Tongue (tissue), 2 donors: ENCODE results near the gene ARFGEF3. TPM values are rescaled to one million over a fixed set of nuclear protein-coding genes. Genes with fewer than 3 reads are reported as not detected.

Experiments
- DNase-seq: peaks from one replicate; pipeline ENCODE4 v3.0.0-alpha.2; 2015
- total RNA-seq: library from RNA; depleted of rRNA; stranded (reverse); fragments of >200 nt; gene quantifications from one replicate; pipeline ENCODE4 v1.2.3, GENCODE V29; 2014

Gene ARFGEF3
- total RNA-seq, 1 donor from 2014 or later = 3.3 TPM

DNA sequence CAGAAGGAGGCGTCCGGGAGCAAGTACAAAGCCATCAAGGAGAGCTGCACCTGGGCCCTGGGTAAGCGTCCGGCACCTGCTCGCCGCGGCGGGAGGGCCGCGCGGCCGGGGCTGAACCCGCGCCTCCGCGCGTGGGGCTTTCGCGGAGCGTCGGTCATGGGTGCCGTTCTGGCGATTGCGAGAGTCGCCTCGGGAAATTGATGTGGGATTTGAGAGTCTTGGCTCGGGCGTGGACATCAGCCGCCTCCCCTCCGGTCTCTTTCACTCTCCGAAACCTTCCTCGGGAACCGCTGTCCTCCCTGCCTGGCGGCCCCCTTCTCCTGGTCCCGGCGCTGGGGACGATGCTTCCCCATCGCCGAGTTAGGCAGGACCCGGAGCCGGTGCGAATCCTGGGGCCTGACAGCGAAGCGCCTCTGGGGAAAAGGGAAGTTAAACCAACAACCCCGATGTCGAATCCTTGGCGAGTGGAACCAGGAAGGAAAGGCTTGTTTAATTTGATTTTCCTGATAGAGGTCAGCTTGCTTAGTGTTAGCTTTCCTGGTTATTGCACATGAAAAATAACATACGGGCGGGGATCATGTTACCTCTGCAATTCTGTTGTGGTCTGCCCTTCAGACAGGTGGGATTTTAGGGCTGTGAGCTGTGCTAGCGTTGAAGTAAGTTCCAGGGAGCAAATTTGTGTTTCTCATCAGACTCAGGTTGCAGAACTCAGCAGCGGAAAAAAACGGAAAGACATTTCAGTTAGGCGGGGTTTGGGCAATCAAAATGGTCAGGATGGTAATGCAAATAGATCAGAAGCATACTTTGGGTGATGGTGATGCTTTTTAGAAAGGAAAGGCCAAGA, 594 bp downstream of the ARFGEF3 start:
- peak; percentile 11 for DNase-seq

DNA sequence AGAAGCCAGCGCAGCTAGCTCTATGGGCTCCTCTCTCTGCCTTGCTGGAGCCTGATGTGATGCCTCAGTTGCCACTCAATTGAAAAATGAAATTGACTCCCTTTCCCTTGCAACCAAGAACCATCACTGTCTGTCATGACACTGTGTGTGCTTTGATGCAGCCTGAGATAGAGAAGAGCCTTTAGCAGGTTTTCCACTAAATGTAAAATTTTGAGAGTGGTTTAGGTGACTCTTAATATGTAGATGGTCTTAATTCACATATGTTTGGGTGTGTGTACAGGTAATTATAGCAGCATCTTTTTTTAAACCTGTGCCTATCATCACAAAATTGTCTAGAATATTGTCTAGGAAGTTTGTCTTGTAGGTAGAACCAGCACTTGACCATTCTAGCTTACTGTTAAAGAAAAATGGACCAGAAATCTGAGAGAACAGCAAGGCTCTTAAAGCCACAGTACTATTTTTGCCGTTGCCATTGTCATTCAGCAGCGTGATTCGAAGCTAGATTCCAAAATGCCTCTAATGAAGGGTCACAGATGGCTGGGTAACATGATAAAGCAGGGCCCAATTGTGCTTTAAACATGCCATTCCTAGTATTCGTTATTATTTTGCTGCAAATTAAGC, 1.3 kb downstream of the ARFGEF3 start:
- no peak for DNase-seq

DNA sequence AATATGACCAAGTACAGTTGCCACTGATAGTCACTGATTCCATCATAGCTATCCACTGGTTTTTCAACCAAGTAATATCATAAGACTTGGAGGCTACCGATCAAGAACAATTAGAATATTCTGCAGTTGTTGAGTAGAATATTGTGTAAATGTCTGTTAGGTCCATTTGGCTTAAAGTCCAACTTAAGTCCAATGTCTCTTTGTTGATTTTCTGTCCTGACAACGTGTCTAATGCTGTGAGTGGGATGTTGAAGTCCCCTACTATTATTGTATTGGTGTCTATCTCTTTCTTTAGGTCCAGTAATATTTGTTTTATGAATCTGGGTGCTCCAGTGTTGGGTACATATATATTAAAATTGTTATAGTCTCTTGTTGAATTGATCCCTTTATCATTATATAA, 13.9 kb downstream of the ARFGEF3 start:
- DNase-seq = no peak

DNA sequence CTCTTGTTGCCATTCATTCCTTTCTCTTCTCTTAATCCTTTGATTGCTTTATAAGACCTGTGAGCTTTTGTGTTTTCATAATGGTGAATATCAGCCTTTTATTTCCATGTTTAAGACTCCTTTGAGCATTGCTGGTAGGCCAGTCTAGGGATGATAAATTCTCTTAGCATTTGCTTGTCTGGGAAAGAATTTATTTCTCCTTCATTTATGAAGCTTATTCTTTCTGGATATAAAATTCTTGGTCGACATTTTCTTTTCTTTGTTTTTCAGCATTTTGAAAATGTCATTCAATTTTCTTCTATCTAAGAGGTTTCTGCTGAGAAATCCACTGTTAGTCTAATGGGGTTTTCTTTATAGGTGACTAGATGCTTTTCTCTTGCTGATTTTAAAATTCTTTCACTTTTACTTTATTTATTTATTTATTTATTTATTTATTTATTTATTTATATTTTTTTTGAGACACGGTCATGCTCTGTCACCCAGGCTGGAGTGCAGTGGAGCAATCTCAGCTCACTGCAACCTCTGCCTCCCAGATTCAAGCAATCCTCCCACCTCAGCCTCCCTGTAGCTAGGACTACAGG, 15.0 kb downstream of the ARFGEF3 start:
- DNase-seq = no peak

DNA sequence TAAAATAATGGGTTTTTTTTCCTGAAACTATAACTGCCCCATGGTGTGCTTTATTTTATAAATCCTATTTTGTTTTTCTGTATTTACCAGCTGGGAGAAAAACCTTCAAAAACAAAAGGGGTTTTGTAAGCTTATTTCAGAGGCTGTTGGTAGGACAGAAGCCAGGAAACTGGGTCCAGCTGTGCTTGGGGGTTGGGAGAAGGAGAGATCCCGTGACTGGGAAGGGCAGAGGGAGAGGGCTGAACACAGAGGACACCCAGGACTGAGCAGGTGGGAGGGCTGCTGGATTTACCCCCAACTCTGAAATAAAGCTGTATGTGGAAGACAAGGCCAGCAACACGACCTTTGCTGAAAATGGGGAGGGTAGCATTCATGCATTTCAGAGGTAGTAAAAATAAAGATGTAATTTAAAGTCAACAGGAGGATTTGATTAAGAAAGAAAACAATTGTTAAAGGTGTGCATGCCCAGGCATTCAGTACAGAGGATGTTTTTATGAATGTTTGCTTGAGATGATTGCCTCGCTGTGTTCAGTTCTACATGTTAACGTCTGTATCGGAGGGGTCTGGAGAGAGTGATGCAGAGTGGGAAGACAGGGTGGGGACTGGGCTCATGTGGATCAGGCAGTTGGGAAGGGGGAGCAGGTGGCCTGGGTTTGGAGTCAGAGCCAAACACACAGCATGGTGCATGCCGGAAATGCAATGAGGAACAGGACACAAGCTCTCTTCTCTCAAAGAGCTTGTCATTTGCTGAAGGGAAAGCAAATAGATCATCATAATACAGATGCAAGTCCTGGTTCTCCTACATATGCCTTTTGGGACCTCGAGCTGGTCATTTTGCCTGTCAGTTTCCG, 21.4 kb downstream of the ARFGEF3 start:
- DNase-seq = peak; percentile 67

DNA sequence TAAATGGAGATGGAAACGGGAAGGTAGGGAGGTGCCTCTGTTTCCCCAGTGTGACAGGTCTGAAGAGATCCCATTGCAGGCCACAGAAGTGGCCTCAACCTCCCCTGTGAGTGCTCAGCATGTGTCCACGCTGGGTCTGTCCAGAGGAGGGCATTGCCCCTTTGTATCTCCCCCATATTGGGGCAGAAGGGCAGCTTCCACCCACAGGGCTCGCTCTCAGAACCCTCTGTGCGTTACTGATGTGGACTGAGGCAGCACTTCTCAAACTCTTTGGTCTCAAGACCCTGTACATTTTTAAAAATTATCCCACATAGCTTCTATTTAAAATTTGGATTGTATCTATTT, 22.0 kb downstream of the ARFGEF3 start:
- no peak for DNase-seq

DNA sequence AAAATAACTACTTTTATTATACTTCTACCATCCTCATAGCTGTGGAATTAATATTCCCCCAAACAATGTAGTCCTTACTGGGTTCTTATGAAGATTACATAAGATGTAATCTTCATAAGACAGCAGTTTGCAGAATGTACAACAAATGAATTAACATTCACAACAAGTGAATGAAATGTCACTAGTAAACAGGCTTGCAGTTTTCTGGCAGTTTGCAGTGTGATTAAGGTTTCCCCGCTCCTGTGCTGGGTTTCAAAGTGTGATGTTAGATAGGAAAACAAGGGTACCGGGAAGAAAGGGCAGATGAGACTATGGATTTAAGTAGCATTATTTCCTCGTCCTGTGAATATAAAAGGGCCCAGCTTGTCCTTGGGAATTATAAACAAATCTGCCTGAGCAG, 22.5 kb downstream of the ARFGEF3 start:
- DNase-seq = no peak

DNA sequence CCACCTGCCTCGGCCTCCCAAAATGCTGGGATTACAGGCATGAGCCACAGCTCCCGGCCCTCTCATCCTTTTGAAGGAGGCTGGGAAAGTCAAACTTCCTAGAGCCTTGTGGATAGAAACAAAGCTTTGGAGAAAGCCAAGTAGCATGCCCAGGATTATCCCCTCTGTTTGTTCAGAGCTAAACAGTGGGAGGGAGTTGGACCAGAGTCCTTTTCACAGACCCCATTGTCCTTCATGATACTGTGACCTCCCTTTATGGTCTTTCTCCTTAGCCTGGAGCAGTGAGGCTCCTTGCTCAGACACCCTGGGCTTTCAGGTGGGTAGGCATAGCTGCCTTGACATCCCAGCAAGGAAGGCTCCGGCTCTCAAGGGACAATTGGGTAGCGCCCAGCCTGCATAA, 25.4 kb downstream of the ARFGEF3 start:
- no peak for DNase-seq

- DNase-seq = peak; percentile 32
These were observed 26.7 kb downstream of the ARFGEF3 start for GRCh38 chr6:138188278-138188941.

- DNase-seq = peak; percentile 54
These were observed 32.5 kb downstream of the ARFGEF3 start for GRCh38 chr6:138194287-138194686.

DNA sequence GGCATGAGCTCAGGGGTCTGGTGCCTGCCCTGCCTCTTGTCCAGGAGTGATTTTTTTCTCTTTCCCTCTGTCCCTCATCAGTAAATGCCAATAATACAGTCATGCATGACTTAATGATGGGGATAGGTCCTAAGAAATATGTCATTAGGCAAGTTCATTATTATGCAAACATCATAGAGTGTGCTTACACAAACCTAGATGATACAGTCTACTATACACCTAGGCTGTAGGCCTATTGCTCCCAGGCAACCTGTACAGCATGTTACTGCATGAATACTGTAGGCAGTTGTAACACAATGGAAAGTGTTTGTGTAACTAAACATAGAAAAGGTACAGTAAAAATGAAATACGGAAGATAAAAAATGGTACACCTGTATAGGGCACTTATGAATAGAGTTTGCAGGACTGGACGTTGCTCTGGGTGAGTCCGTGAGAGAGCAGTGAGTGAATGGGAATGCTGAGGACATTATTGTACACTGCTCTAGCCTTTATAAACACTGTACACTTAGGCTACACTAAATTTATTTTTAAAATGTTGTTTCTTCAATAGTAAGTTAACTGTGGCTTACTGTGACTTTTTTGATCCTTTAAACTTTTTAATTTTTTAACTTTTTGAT, 34.5 kb downstream of the ARFGEF3 start:
- DNase-seq = no peak

- DNase-seq = no peak
These were observed 35.8 kb downstream of the ARFGEF3 start for GRCh38 chr6:138197570-138197969.

DNA sequence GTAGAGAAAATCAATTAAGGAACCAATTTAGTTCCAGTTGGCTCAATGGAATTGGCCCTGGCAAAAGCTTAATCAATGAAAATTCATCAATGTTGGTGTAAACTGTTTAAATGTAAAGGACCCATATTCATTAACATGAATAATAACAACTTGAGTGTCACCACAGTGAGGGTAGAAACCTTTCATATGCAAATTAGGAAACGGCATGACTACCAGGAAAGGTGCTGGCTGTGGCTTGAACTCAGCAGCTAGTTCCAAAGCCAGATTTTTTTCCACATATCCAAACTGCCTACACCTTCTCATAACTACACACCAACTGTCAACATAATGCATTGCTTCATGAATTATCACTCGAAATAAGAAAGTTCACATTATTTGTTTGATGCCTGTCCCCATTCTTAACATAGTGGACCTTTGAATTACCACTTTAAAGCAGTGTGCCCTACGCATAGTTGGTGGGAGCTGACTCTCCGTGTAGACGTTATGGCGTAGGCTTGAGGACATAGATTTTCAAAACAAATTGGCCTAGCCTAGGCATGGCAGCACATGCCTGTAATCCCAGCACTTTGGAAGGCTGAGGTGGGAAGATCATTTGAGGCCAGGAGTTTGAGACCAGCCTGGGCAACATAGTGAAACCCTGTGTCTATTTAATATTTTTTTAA, 36.8 kb downstream of the ARFGEF3 start:
- no peak for DNase-seq

DNA sequence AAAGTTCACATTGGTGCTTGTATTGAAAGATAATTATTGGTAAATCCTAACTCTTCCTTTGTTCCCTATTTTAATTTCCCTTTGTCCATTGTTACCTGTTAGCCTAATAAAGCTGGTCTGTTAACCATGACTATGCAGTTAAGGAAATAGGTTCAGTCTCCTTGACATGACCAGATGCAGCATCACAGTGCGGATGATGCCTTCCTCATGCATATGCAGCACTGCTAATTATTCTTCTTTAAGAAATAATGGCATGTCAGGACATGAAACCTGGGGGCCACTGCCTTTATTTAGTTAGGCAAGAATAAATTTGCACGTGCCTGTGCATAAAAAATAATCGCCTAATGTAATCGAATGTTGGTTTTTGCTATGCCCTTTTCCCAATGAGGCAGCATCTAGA, 40.1 kb downstream of the ARFGEF3 start:
- no peak for DNase-seq

DNA sequence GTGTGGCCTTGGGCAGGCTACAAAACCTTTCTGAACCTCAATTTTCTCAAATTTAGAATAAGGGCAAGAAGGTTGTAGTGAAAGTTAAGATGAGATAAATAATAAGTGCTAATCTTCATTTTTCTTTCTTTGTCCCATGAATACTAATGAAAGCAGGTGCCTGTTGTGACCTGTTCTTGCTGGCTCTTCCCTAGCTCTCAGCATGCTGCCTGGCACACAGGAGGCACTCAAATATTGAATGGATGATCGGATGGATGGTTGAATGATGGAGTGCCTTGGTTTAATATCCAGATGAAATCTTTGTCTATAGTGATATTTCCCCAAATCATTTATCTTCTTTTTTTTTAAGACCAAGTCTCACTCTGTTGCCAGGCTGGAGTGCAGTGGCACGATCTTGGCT, 41.6 kb downstream of the ARFGEF3 start:
- no peak for DNase-seq

- no peak for DNase-seq
These were observed 42.6 kb downstream of the ARFGEF3 start for GRCh38 chr6:138204303-138204702.

GRCh38 chr6:138204792-138205384, 43.1 kb downstream of the ARFGEF3 start:
- DNase-seq = no peak

DNA sequence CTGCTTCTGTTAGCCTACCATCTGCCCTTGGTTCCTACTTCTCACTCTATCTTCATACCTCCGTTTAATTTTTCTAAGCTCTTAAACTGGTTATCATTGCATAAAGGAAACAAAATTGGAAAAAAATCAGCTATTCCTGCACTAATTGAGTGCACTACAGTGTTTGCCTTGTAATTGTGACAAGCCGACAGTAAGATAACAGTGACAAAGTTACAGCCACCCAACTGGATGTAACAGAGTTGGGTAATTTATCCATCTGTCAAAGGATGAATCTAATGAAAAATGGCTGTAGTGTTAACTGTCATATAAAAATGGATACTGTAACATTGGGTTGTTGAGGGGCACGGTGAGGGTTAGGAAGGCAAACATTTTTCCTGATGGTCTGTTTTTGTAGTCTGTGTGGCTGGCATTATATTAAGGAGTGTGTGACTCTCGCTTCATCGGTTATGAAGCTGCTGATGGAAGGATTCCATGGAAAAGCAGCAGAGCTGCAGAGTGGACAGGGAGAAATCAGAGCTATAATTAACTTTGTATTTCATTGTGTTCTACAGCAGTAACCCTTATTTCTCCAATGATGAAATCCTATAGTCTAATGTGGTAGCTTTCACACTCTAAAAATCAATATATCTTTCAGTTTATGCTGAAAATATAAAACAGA, 43.8 kb downstream of the ARFGEF3 start:
- DNase-seq = no peak

DNA sequence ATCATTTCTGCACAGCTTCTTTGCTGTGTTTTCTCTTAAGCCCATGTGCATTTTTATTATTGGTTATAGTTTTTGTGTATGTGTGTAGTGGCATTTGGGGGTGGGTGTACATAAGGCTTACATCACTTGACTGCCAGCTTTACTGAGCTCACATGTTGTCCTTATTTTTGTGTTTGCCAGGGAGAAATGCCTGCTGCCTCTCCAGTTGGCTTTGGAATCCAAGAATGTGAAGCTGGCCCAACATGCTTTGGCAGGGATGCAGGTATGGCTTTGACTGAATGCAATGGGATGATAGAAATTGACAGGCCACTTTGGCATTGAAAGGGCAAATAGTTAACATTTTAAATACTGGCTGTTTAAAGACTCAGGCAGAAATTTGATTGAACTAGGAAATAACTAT, 45.1 kb downstream of the ARFGEF3 start:
- no peak for DNase-seq

DNA sequence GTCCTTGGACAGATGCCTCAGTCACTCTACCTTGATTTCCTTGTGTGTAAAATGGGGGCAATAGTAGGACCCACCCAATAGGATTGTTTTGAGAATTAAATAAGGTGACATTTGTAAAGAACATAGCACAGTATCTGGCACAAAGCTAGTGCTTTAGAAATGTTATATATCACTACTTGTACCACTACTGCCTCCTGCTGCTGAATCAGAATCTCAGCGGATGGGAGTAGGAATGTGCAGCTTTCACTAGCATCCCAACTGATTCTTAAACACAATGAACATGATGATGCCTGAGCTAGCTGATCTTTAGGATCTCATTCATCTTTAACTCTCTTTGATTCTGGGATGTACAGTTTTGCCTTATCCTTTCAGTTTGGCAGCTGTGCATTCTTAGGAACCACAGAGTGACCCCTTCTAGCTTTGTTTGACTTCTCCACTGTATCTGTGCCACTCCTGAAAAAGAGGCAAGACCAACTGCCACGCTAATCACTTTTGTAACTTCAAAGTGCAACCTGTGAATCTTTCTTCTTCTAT, 49.4 kb downstream of the ARFGEF3 start:
- DNase-seq = no peak
